Stimulated activated CD8-positive, alpha-beta memory T cell treated with anti-CD3 and anti-CD28 coated beads, Interleukin-4, amount 100 ng/mL, for 1 hour (primary cell): ENCODE data around the gene EWSR1.
A peak's percentile ranks its signal among the peaks of the same experiment; 100 is the strongest.
"Not testable (repeated sequence)": the region's sequence is repeated elsewhere in the genome, so short reads cannot be mapped to it uniquely, and the experiment has no call there.

Source experiments
- DNase-seq, 2 donors: peaks; one replicate each; pipeline ENCODE4 v3.0.0-alpha.2; 2020; ENCODE audit warnings: low read depth in 2 of 2, low spot score in 1 of 2

The EWSR1 gene

GRCh38 chr22:29245626-29246385 is 22.3 kb upstream of the EWSR1 start:
- DNase-seq = peak; percentile 35 to 42

- DNase-seq = not testable (repeated sequence)
Measured at GRCh38 chr22:29247891-29248290, 20.2 kb upstream of the EWSR1 start.

- no peak for DNase-seq
Measured at GRCh38 chr22:29251265-29251664, 16.8 kb upstream of the EWSR1 start.

GRCh38 chr22:29251981-29252911 is 15.8 kb upstream of the EWSR1 start:
- DNase-seq = no peak

- no peak for DNase-seq
Measured at GRCh38 chr22:29253561-29254285, 14.3 kb upstream of the EWSR1 start.

GRCh38 chr22:29254286-29254660 is 13.8 kb upstream of the EWSR1 start:
- DNase-seq = no peak

GRCh38 chr22:29255064-29255621 is 12.9 kb upstream of the EWSR1 start:
- DNase-seq = no peak

GRCh38 chr22:29256606-29257325 is 11.3 kb upstream of the EWSR1 start:
- DNase-seq = no peak

- no peak for DNase-seq
Measured at GRCh38 chr22:29257751-29258181, 10.3 kb upstream of the EWSR1 start.

- DNase-seq = no peak
Measured at GRCh38 chr22:29258407-29259252, 9.4 kb upstream of the EWSR1 start.

- DNase-seq = no peak
Measured at GRCh38 chr22:29259253-29259899, 8.7 kb upstream of the EWSR1 start.

GRCh38 chr22:29260031-29260560 is 8.0 kb upstream of the EWSR1 start:
- DNase-seq = no peak

GRCh38 chr22:29260601-29261315 is 7.3 kb upstream of the EWSR1 start:
- no peak for DNase-seq

GRCh38 chr22:29263791-29264276 is 4.2 kb upstream of the EWSR1 start:
- no peak for DNase-seq

- no peak for DNase-seq
Measured at GRCh38 chr22:29265305-29265704, 2.8 kb upstream of the EWSR1 start.

GRCh38 chr22:29265929-29266328 is 2.1 kb upstream of the EWSR1 start:
- no peak for DNase-seq

GRCh38 chr22:29266564-29267461 is 1.3 kb upstream of the EWSR1 start:
- no peak for DNase-seq
